Ramos (cell line): Measurements from ENCODE around the gene KIAA0513.

Source experiments
- in situ Hi-C: fragments of 300-500 bp; cut with MboI; formaldehyde crosslinking; loops from one replicate; pipeline ENCODE4 v1.14.3; 2022; ENCODE audit warnings: low sequenced_read_pairs; ENCODE audit not compliant: unreplicated experiment

The KIAA0513 gene

DNA sequence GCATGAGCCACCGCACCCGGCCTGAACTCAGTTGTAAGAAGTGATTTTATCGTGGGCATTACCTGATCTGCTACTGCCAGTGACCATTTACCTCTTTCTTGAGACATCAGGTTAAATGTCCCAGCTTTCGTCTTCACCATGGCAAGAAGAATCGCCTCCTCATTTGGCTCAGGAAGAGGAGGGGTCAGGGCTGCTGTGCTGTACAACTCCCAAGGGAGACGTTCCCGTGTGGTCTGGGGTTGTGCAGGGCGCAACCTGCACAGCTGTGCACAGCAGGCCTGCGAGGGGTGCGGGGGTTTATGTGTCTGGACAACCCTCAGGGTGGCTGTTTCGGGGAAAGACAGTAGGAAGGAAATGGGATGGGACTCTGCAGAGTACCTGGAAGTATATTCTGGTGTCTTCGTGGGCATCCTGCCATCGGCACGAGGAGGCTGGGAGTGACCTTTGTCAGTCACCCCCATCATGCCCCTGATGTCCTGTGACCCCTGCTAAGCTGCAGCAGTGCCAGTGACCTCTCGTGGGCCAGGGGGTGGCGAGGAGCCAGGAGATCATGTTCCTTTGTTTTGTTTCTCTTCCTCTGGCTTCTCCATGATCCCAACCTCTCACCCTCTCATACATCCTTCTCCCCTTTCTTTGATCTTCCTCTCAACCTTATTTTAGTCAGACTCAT is 57.4 kb downstream of the KIAA0513 start:
- in situ Hi-C loops: no loop called here

DNA sequence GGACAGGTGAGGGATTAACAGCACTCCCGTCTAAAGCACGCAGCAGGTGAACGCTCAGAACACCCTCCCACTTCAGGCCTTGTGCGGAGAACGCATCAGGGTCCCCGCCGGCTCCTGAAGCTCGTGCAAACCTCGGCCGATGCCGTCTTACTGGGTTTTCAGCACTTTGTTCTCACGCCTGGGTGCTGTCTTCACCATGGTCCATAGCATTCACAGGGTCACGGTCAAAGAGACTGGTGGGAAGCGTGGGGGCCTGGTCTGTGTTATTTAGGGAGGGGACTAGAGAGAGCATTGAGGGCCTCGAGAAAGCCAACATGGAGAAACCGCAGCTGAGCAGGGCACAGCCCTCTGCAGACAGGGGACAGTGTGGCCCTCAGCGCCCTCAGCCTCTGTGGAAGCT is 58.1 kb downstream of the KIAA0513 start:
- in situ Hi-C loops: no loop called here

DNA sequence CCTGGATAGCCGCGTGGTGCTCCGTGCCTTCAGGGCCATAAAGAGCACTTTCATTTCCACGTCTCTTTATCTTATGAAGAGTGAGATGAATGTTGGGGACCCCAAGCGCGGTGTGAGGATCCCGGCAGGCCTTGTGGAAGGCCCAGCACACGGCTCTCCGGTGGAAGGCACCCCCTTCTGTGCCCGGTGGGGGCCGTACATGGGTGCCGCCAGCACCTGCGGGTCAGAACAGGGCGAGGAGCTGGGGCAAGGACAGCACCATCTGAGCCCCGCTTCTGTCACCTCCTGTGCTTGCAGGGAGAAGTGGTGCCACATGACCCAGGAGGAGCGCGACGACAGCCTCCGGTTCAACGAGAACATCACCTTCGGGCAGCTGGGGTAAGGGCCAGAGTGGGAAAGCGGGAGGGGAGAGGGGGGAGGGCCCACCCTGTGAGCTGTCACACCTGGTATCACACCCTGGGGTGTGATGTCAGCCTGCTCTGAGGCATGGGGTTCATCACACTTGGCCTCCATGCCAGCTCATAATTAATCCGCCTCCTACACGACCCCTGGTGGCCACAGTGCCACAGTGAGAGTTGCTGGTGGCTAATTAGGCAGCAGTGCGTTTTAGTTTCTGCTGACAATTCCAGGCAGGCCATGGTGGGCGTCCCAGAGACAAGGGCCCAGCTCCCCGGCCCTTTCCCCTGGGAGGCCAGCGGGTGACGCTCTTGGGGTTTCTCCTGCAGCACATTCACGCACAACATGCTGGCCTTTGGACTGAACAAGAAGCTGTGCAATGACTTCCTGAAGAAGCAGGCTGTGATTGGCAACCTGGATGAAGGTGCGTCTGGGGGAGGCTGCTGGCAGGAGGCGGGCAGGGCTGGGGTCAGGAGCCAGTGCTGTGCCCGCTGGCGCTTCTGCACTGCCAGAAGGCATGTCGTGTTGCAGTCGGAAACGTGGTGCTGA is 59.0 kb downstream of the KIAA0513 start:
- in situ Hi-C loops: no loop called here

DNA sequence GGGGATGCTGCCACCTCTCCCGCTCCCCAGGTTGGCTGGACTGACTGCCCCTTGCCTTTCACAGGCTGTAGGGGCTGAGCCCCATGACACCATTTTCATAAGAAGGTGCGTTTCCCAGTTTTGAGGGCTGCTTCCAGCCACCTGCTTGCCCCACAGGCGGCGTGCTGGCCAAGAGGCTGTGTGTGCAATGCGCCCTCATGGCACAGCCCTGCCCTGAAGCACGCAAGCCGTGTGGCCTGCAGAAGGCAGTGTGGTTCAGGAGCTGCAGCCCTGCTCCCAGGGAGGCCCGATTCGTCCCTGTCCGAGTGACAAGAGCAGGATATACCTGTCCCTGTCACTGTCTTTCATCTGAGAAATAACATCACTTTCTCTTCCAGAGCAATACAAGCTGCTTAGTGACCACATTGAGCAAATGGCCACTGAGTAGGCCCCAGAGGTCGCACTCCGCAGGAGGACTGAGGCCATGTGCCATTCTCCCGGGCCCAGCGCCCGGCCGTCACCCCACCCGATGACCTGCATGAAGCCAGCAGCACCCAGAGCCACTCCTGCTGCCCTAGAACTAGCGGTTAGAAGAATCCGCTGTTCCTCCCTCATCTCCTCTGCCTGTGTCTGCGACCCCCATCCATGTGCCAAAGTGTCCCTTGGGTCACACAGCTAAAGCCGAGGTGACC is 60.4 kb downstream of the KIAA0513 start:
- in situ Hi-C loops: no loop called here

DNA sequence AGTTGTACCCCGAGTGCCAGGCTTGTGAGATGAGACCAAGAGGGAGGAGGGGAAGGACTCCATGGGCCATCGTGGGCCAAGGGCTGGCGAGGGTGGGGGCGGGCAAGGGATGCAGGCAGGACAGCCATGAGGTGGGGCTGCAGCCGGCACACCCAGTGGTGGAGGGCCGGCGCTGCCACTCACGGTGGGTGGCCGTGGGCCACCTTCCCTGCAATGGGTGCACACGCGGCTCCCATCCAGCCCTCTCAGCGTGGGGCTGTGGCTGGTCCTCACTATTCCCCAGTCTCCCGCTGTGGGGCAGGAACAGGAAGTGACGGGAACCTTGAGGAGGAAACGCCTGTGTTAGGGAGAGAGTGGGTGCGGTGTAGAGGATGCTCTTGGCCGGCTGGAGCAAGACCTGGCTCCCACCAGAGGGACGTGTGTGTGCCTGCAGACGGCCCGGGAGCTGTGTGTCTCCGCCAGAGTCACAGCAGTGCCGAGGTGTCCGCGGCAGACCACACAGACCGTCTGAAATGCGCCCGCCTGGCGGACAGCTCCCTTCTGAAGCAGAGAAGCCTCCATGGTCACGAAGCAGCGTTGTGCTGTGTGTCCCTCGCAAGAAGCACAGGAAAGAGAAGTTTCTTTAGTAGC is 61.1 kb downstream of the KIAA0513 start:
- in situ Hi-C loops: no loop called here

DNA sequence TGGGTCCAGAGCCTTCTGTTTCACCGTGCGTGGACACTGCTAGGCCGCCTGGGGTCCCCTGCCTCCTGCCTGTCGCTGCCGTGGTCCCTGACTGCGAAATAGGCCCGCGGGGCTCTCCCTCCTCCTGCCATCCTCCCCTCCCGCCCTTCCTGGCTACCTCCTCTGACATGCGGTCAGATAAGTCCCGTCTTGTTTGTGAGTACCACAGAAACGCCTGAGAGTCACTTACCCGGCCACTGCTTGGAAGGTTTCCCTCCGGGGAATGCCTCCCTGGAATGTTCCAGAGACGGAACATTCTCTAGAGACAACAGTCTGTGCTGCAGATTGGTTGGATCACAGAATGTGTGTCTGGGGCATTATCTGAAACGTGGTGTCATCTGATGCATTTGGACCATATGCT is 61.9 kb downstream of the KIAA0513 start:
- in situ Hi-C loops: no loop called here

DNA sequence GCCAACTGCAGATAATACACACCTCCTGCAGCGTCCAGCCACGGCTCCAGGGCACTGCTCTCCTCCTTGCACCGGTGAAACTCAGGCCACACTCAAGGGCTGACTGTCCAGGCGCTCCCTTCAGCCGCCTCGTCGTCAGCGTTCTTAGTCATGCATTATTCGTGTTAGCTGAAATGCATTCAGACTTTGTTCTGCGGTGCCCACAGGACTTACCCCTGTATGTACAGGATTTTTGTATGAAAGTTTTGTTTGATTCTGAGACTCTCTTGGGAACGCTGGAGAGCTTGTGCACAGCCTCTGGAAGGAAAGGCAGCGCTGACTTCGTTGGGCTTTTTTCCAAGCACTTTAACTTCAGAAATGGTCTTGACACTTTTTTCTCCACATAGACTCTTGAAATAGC is 62.6 kb downstream of the KIAA0513 start:
- in situ Hi-C loops: no loop called here

DNA sequence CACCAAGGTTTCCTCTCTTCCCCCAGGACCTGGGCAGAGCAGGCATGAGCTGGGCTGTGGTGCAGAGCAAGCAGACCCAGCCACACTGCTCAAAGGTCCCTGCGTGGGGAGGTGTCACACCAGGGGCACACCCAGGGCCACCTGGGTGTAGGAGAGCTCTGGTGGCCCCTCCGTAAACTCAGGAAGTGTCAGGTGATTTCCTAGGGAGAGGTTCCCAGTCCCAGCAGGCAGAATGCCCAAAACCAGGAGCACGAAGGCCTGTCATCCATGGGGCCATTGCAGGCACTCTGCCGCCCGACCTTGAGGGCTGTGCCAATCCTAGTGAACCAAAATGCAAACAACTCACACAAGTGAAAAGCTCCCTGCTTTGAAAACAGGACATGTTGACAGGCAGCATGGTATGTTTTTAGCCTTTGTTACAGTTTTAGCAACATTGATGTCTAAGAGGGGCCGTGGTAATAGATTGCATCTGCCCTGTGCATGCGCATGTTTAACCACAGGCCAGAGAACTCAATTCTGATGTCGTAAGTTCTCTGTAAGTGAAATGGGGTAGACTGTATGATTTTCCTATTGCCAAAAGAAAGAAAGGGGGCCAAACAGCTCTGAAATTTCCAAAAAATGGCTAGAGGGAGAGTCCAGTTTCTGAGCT is 63.4 kb downstream of the KIAA0513 start:
- in situ Hi-C loops: no loop called here

DNA sequence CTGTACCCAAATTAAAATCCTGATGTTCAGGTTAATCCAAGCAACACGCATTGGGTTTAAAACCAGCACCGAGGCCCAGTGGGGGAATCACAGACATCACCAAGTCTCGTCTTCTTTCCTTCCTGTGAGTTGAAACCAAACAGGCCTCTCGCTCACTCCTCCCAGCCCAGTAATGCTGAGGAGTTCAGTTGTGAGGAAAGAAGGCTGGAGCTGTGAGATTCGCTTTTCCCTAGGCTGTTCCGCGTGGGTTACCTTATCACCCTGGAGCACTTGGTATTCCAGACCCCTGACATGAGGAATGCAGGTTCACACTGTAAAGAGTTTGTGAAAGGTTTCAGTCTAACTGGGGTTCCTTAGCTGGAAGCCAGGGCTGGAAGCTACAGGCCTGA is 63.9 kb downstream of the KIAA0513 start:
- in situ Hi-C loops: no loop called here

DNA sequence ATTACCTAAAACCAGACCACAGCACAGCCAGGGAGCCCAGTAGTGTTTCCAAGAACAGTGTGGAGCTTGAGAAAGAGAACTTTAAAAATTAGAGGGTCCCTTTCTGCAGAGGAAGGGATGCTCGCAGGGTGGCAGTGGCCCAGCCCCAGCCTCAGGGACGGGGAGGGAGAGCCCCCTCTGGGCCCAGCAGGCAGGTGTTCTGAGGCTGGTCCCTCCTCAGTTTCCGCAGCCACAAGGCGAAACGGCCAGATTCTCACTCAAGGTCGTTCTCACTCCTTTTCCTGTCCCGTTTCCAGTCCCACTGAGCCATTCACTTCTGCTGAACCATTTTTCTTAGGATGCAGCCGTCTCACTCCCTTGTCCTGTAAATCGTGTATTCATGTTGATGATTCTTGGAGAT is 64.7 kb downstream of the KIAA0513 start:
- in situ Hi-C loops: no loop called here

DNA sequence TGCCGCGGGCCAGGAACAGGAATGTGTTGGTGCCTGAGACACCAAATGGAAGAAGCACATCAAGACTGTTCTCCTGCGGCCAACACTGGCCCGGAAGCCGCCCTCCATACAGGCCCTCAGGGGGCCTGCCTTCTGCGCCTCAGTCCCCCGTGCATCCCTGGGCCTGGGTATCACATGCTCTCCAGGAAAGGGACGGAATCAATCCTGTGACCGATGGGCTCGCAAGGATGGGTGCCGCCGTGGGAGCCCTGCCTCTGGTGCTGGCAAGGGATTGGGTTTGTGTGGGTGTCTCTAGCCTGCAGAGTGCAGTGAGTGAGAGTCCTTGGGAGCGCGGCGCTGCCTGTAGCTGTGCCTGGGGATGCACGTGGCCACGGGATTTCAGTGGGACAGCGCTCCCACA is 65.3 kb downstream of the KIAA0513 start:
- in situ Hi-C loops: no loop called here

DNA sequence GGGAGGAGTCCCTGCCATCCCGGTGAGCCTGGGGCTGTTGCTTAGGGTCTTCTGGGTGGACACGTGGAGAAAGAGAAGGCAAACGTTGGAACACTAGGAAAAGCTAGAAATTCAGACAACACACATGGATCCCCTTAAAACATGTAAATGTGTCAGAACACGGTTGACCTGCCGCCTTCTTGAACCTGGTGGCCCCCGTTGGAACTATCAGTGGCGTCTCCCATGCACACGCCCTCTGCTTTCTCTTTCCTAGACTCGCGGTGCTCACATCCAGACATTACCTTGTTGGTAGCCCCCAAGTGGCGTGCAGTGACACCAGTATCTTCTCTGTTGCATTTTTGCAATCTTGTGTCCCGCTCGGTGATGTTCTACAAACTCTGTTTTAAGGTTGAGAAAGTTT is 66.1 kb downstream of the KIAA0513 start:
- in situ Hi-C loops: no loop called here

DNA sequence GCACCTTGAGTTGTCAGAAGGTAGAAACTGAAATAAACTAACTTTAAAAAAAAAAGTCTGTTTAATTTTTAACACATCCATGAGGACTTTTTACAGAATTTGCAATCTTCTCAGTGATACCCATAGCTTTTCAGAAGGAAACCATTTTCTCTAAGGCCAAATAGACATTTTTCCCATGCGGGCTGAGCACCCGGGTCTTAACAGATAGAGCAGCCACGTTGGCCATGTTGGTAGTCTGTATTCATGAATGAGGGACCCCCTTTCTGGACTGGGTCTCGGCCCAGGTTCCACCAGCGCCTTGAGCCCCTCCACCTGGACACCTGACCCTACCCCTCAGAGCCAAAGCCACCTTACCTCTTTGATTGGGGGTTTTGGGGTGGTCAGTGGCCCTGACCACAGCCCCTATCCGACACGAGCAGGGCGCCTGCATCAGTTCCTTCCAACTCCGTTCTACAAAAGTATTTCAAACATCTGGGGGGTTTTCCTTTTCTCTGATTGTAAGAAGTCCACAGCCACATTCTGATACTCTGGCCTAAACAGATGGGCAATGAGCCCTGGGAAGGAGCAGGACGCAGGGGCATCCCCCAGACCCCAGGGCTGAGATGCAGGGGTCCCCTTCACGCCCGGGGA is 66.7 kb downstream of the KIAA0513 start:
- in situ Hi-C loops: no loop called here

DNA sequence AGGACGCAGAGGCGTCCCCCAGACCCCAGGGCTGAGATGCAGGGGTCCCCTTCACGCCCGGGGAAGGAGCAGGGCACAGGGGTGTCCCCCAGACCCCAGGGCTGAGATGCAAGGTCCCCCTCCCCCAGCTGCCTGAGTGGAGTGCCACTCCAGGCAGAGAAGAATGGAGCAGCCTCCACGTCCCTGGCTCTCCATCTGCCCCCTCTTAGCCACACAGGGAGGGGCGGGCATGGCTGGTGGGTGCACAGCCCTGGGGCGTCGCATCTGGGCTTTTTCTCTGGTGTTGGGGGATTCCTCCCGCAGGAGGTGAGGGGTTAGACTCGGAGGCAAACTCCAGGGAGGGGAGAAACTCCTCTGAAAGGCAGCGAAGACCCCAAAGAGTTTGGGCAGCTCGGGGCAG is 67.2 kb downstream of the KIAA0513 start:
- in situ Hi-C loops: no loop called here

DNA sequence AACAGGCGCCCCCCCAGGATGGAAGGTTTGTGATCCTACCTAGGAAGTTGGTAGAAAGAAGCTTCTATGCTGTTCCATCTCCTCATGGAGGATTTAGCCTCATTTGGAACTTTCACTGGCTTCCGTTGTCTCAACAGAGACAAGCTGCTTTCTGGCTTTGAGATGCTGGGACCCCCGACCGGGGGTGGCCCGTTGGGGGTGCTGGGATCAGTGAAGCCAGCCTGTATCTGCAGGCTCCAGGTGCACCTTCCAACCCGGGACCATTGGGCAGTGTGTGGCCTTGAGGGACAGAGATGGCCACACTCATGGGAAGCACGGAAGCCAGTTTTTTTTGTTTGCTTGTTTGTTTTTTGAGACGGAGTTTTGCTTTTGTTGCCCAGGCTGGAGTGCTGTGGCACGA is 69.3 kb downstream of the KIAA0513 start:
- in situ Hi-C loops: no loop called here

DNA sequence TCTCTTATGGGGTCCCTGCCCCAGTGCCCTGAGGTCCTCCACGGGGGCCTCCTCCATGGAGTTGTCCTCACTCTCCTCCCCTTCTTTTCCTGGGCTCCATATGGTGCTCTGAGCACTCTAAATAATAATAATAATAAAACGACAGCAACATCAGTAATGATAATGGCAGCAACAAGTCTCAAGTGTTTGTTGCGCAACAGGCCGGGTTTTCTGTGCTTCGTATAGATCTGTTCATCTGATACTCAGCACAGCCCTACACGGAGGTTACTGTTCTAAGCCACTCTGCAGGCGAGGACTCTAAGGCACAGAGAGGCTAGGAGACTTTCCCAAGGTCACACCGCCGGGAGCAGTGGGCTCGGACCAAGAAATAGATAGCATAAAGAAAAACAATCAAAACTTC is 71.0 kb downstream of the KIAA0513 start:
- in situ Hi-C loops: no loop called here

DNA sequence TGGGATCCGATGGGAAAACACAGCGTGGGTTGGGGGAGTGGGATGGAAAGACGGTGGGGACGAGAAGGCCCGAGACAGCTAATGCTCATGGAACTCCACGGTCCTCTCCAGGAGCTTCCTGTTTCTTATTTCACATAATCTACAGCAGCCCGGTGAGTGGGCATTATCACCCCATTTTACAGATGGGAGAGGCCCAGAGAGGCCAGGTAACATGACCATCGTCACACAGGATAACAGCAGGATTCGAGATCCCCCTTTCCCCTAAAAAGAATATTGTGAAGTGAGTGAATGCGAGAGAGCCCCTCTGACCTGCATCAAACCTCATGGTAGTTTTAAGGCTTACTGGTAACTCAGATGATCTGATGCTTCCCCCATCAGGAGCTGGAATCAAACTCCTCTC is 72.7 kb downstream of the KIAA0513 start:
- in situ Hi-C loops: no loop called here

DNA sequence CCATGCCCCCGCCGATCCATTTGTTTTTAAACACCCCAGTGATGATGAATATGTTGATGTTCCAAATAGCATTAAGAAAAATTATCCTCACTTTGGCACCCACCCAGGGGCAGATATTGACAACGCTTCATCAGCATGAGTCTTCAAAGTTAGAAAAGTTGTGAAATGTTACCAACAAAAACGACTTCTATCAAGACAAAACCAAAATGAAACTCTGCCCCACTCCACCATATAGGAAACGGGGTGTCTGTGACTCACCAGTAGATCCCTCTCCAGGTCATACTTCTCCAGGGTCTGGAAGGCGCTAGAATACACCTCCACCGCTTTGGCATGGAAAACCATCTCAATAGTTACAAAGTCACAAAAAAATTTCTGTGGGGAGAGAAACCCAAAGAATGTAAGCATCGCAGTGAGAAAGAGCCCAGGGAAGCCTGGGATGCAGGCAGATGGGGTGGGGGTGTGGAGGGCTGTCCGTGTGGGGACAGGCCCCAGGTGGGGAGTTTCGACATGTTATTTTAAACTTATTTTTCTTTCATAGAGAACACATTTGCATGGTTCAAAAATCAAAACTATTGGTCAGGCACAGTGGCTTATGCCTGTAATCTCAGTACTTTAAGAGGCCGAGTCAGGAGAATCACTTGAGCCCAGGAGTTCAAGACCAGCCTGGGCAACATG is 74.5 kb downstream of the KIAA0513 start:
- in situ Hi-C loops: no loop called here
